ENCODE data around the gene LILRB5. TPM values are rescaled to one million over a fixed set of nuclear protein-coding genes. Genes with fewer than 3 reads are reported as not detected.

LILRB5 gene
- total and polyA plus RNA-seq, 2 of the 4 experiments (the other 2 are of a cell fraction), result not detected

- POLR2A ChIA-PET (ENCODE audit: unreplicated experiment), result interaction anchor here (0.6 kb wide), 1 partner anchor 22 kb away, joined by 4 read pairs; no protein-coding TSS in a partner anchor
- peaks cover 18% of the 10 kb centered on the region for H3K9me1 ChIP-seq (ENCODE audit: insufficient read depth, low read length)
- H3K18ac ChIP-seq (ENCODE audit: low read depth, low read length), result no peak overlapping the region
- H4K91ac ChIP-seq (ENCODE audit: insufficient read depth, low read depth, low read length), result no peak overlapping the region
- H2AFZ ChIP-seq (replicated peaks; ENCODE audit: low read length, poor library complexity), result no peak overlapping the region
- H2BK15ac ChIP-seq (ENCODE audit: low read depth, low read length), result no peak overlapping the region
- no TSS peak for BruUV-seq (replicated peaks)
- no peak overlapping the region for H2BK120ac ChIP-seq (ENCODE audit: low read depth, low read length)
- H3K4me1 ChIP-seq (ENCODE audit: control insufficient read depth, insufficient read depth, low read length), result peaks cover 12% of the 10 kb centered on the region
- H3K14ac ChIP-seq (replicated peaks; ENCODE audit: low read depth, low read length), result no peak overlapping the region
- H3K79me1 ChIP-seq (ENCODE audit: low read depth in 1 of 2, low read length in 2 of 2), result peaks cover 11 to 71% of the 10 kb centered on the region in 2 experiments
- ATAC-seq (ENCODE audit: low read depth) (no peak), DNase-seq (peak; percentile 13)
- intact Hi-C loops (cut with micrococcal nuclease), result no loop called here
- no peak overlapping the region for H3K27ac ChIP-seq (ENCODE audit: insufficient read depth, low read length)
- TF ChIP-seq MXI1 (IDR thresholded peaks at IDR 0.05; ENCODE audit: borderline replicate concordance, low read depth, low read length) (no peak), NFE2L2 (IDR thresholded peaks at IDR 0.05; ENCODE audit: low read depth, low read length) (no peak), FOS (IDR thresholded peaks at IDR 0.05; ENCODE audit: low read depth, low read length) (no peak), ELK1 (IDR thresholded peaks at IDR 0.05; ENCODE audit: borderline replicate concordance, low read depth, low read length) (no peak), CHD1 (IDR thresholded peaks at IDR 0.05; ENCODE audit: low read depth, low read length) (no peak), USF2 (IDR thresholded peaks at IDR 0.05; ENCODE audit: low read depth, low read length) (no peak), MAFK (IDR thresholded peaks at IDR 0.05; ENCODE audit: low read depth, low read length) (no peak), RFX5 (IDR thresholded peaks at IDR 0.05; ENCODE audit: low read depth, low read length) (no peak), CEBPB (IDR thresholded peaks at IDR 0.05; ENCODE audit: low read depth, low read length) (no peak), POLR2A (IDR thresholded peaks at IDR 0.05; ENCODE audit: low read depth, low read length) (no peak), CTCF (conservative IDR thresholded peaks at IDR 0.05; ENCODE audit: low read depth, low read length) (no peak), RCOR1 (IDR thresholded peaks at IDR 0.05; ENCODE audit: insufficient replicate concordance, low read length) (no peak), RAD21 (IDR thresholded peaks at IDR 0.05; ENCODE audit: low read length) (no peak), MAZ (IDR thresholded peaks at IDR 0.05; ENCODE audit: borderline replicate concordance, low read depth, low read length) (no peak), BHLHE40 (IDR thresholded peaks at IDR 0.05; ENCODE audit: low read depth, low read length) (no peak), SMC3 (IDR thresholded peaks at IDR 0.05; ENCODE audit: low read depth, low read length) (no peak)
- no peak overlapping the region for H3K23ac ChIP-seq (ENCODE audit: low read depth, low read length)
- no peak overlapping the region for H3K56ac ChIP-seq (ENCODE audit: extremely low read depth, insufficient read depth, low read length)
- H4K20me1 ChIP-seq (ENCODE audit: insufficient read depth, low read length), result peaks cover 75% of the 10 kb centered on the region
- H3K4me3 ChIP-seq (ENCODE audit: insufficient read depth, low read depth, low read length), result no peak overlapping the region
- no peak overlapping the region for H3K4me2 ChIP-seq (ENCODE audit: low read depth, low read length)
- H3K36me3 ChIP-seq (ENCODE audit: control insufficient read depth, insufficient read depth, low read length), result peaks cover 57% of the 10 kb centered on the region
- WGBS, 2 experiments (ENCODE audit: extremely low coverage in 2 of 2, insufficient read length in 1 of 2), result 61% methylated on average over 7 of the region's 9 CpGs; no CpG with 5 or more reads in 1 of the 2 experiments
- no peak overlapping the region for H3K4ac ChIP-seq (ENCODE audit: low read depth, low read length)
- H2AK9ac ChIP-seq (replicated peaks; ENCODE audit: low read depth, low read length, poor library complexity), result no peak overlapping the region
- H2BK5ac ChIP-seq (ENCODE audit: low read depth, low read length, poor library complexity, severe bottlenecking), result no peak overlapping the region
- dilution Hi-C loops (cut with HindIII; ENCODE audit: low sequenced_read_pairs, unreplicated experiment), result no loop called here
- CTCF ChIA-PET, result no interaction called here
- H4K5ac ChIP-seq (ENCODE audit: low read depth, low read length), result no peak overlapping the region
- no peaks in the 10 kb centered on the region for H3K9me3 ChIP-seq (ENCODE audit: control insufficient read depth, insufficient read depth, low read length)
- no peak overlapping the region for H2BK20ac ChIP-seq (ENCODE audit: low read depth, low read length)
- H3K27me3 ChIP-seq (ENCODE audit: control insufficient read depth, insufficient read depth, low read length), result no peaks in the 10 kb centered on the region
- 0 out of 2 replicates have a peak overlapping the region, but pooled peaks have one; percentile 51 for H3K9ac ChIP-seq (ENCODE audit: low read depth, low read length)
- in situ Hi-C loops (cut with MboI; ENCODE audit: low sequenced_read_pairs), result loop anchor here (10.0 kb wide), 1 partner anchor 252 kb away; no protein-coding TSS in a partner anchor
- H2AK5ac ChIP-seq (ENCODE audit: low read depth, low read length), result no peak overlapping the region
- no peak overlapping the region for H4K8ac ChIP-seq (ENCODE audit: low read depth in 2 of 2, low read length in 2 of 2)
These were observed 53.9 kb downstream of the LILRB5 start for GRCh38 chr19:54203151-54203611.
